ENCODE data around the gene IGFL3.

DNA sequence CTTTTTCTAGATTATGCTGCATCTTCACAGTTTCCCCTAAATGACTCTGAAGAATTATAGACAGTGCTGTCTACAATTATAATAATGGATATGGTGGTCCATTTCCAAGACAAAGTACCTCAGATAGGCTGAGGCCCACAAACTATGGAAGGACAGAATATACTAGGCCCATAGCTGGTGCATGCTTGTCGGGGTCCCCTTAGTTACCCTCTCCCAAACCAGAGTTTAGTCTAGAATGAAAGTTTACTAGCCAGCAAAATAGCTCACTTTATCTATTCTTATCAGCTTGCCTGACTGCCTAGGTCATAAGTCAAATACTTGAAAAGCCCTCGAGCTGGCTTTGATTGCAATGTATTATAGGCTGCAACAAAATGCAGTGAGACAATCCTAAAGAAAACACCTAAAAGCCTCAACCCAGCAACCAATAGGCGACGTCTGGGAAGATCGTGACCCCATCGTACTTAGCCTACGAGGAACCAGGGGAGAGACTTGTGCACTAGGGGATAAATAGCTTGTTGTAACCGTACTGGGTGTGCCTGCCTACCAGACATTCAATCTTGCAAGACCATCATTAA lies 22.8 kb upstream of the IGFL3 start:
- TF ChIP-seq, protein P1, sequence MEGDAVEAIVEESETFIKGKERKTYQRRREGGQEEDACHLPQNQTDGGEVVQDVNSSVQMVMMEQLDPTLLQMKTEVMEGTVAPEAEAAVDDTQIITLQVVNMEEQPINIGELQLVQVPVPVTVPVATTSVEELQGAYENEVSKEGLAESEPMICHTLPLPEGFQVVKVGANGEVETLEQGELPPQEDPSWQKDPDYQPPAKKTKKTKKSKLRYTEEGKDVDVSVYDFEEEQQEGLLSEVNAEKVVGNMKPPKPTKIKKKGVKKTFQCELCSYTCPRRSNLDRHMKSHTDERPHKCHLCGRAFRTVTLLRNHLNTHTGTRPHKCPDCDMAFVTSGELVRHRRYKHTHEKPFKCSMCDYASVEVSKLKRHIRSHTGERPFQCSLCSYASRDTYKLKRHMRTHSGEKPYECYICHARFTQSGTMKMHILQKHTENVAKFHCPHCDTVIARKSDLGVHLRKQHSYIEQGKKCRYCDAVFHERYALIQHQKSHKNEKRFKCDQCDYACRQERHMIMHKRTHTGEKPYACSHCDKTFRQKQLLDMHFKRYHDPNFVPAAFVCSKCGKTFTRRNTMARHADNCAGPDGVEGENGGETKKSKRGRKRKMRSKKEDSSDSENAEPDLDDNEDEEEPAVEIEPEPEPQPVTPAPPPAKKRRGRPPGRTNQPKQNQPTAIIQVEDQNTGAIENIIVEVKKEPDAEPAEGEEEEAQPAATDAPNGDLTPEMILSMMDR (IDR thresholded peaks at IDR 0.05 in 4 of 5, conservative IDR thresholded peaks at IDR 0.05 in 1 of 5), result no peak
- no peak for TF ChIP-seq POLR2A (IDR thresholded peaks at IDR 0.05)

Data from gastrocnemius medialis (tissue), 4 donors.